Fibroblast of lung (primary cell): ENCODE measurements around the gene UPP1. TPM values are rescaled to one million over a fixed set of nuclear protein-coding genes. Genes with fewer than 3 reads are reported as not detected.

Experiments
- DNase-seq, 2 donors: peaks; one replicate each; pipeline versions ENCODE4 v3.0.0 to v3.0.0-alpha.2; 2010; ENCODE audit warnings: low read depth in 2 of 2
- H2AFZ ChIP-seq: 2 replicates; pipeline ENCODE4 v1.5.1; 2012; ENCODE audit warnings: low read length, control low read depth, inconsistent platforms
- H3K27ac ChIP-seq: 2 replicates; pipeline ENCODE4 v1.5.1; 2011; ENCODE audit warnings: low read length, control low read depth; ENCODE audit not compliant: insufficient read depth
- H3K27me3 ChIP-seq: 2 replicates; pipeline ENCODE4 v1.5.1; 2011; ENCODE audit warnings: mild to moderate bottlenecking, low read length; ENCODE audit not compliant: control insufficient read depth, insufficient read depth
- H3K36me3 ChIP-seq: 2 replicates; pipeline ENCODE4 v1.5.1; 2011; ENCODE audit warnings: low read length; ENCODE audit not compliant: control insufficient read depth, insufficient read depth
- H3K4me1 ChIP-seq: 2 replicates; pipeline ENCODE4 v1.5.1; 2011; ENCODE audit warnings: low read length; ENCODE audit not compliant: control insufficient read depth, insufficient read depth; ENCODE audit errors: extremely low read depth
- H3K4me2 ChIP-seq: 2 replicates; pipeline ENCODE4 v1.5.1; 2011; ENCODE audit warnings: low read length, control low read depth; ENCODE audit not compliant: insufficient read depth; ENCODE audit errors: extremely low read depth
- H3K4me3 ChIP-seq, 4 experiments: fragments of 200-600 bp in 1 of 4; sonication (generic) in 1 of 4; replicated peaks in 1 of 4; 2 replicates each; pipeline ENCODE4 v1.5.1; 2011 to 2016; ENCODE audit warnings: low read length in 4 of 4, low read depth in 3 of 4, mild to moderate bottlenecking in 3 of 4, control low read depth in 2 of 4, inconsistent platforms in 1 of 4, mixed read lengths in 1 of 4; ENCODE audit not compliant: insufficient read depth in 1 of 4; ENCODE audit errors: control extremely low read depth in 1 of 4
- H3K79me2 ChIP-seq: 2 replicates; pipeline ENCODE4 v1.5.1; 2012; ENCODE audit warnings: mild to moderate bottlenecking, low read length, inconsistent platforms; ENCODE audit not compliant: control insufficient read depth, insufficient read depth
- H3K9ac ChIP-seq: 2 replicates; pipeline ENCODE4 v1.5.1; 2011; ENCODE audit warnings: mild to moderate bottlenecking, low read length, control low read depth; ENCODE audit not compliant: insufficient read depth
- H3K9me3 ChIP-seq: 2 replicates; pipeline ENCODE4 v1.5.1; 2012; ENCODE audit warnings: low read depth, low read length; ENCODE audit not compliant: control insufficient read depth, insufficient read depth
- H4K20me1 ChIP-seq: 2 replicates; pipeline ENCODE4 v1.5.1; 2011; ENCODE audit warnings: low read length; ENCODE audit not compliant: control insufficient read depth, insufficient read depth; ENCODE audit errors: extremely low read depth
- CTCF ChIP-seq, 2 donors: IDR thresholded peaks in 1 of 2; conservative IDR thresholded peaks in 1 of 2; 1 replicate in 1 of 2; 2 replicates in 1 of 2; pipeline ENCODE4 v1.5.1; 2011 to 2012; ENCODE audit warnings: low read length in 2 of 2, control low read depth in 1 of 2, inconsistent platforms in 1 of 2, low read depth in 1 of 2, mild to moderate bottlenecking in 1 of 2
- EZH2 ChIP-seq: IDR thresholded peaks from 2 replicates; pipeline ENCODE4 v1.5.1; 2012; ENCODE audit warnings: low read length, control low read depth, mild to moderate bottlenecking; ENCODE audit errors: missing control alignments
- polyA plus RNA-seq, 2 donors: library from polyadenylated mRNA; depleted of rRNA in 1 of 2; stranded (reverse) in 1 of 2; unstranded in 1 of 2; fragments of >200 nt; gene quantifications; 2 replicates each; pipeline ENCODE4 v1.2.1, GENCODE V29; 2011 to 2012; ENCODE audit warnings: missing spikeins in 1 of 2
- total RNA-seq: library from RNA; depleted of rRNA; stranded (reverse); fragments of >200 nt; gene quantifications from 2 replicates; pipeline ENCODE4 v1.2.1, GENCODE V29; 2014

Gene UPP1
- total and polyA plus RNA-seq, 2 donors (not counting 1 experiment from before 2014, with no cell fraction given) = 9.4 to 11.7 TPM

GRCh38 chr7:48139459-48139858 is 50.4 kb downstream of the UPP1 start:
- DNase-seq = peak; percentile 12 to 20
- Histone ChIP-seq H3K79me2 (no peaks in the 10 kb centered on the region), H3K4me3 (no peak overlapping the region), H3K9me3 (no peaks in the 10 kb centered on the region), H3K27me3 (peaks cover 2% of the 10 kb centered on the region), H3K27ac (no peak overlapping the region), H3K4me1 (no peaks in the 10 kb centered on the region), H2AFZ (no peak overlapping the region), H3K9ac (no peak overlapping the region), H3K4me2 (no peak overlapping the region), H4K20me1 (no peaks in the 10 kb centered on the region), H3K36me3 (no peaks in the 10 kb centered on the region)
- peak; percentile 32 to 37 for TF ChIP-seq CTCF (conservative IDR thresholded peaks at IDR 0.05 in 1 of 2, IDR thresholded peaks at IDR 0.05 in 1 of 2; ENCODE audit: low read depth in 1 of 2, low read length in 2 of 2)
- no peak for TF ChIP-seq EZH2

- Histone ChIP-seq H3K9ac (no peak overlapping the region), H3K27me3 (peaks cover 2% of the 10 kb centered on the region), H3K36me3 (no peaks in the 10 kb centered on the region), H2AFZ (no peak overlapping the region), H3K4me3 (peak overlapping the region in 1 of 4 experiments; percentile 8), H3K4me1 (no peaks in the 10 kb centered on the region), H3K27ac (no peak overlapping the region), H4K20me1 (no peaks in the 10 kb centered on the region), H3K4me2 (no peak overlapping the region), H3K9me3 (no peaks in the 10 kb centered on the region), H3K79me2 (no peaks in the 10 kb centered on the region)
- TF ChIP-seq CTCF (conservative IDR thresholded peaks at IDR 0.05 in 1 of 2, IDR thresholded peaks at IDR 0.05 in 1 of 2; ENCODE audit: low read depth in 1 of 2, low read length in 2 of 2) (no peak), EZH2 (no peak)
- DNase-seq = peak in 1 of 2 donors; percentile 13
Measured at GRCh38 chr7:48140001-48140681, 51.1 kb downstream of the UPP1 start.

- DNase-seq = no peak
- Histone ChIP-seq H2AFZ (no peak overlapping the region), H3K9me3 (no peaks in the 10 kb centered on the region), H3K9ac (no peak overlapping the region), H3K4me1 (no peaks in the 10 kb centered on the region), H3K4me2 (no peak overlapping the region), H4K20me1 (no peaks in the 10 kb centered on the region), H3K27me3 (peaks cover 2% of the 10 kb centered on the region), H3K27ac (no peak overlapping the region), H3K36me3 (no peaks in the 10 kb centered on the region), H3K79me2 (no peaks in the 10 kb centered on the region), H3K4me3 (no peak overlapping the region)
- TF ChIP-seq CTCF (conservative IDR thresholded peaks at IDR 0.05 in 1 of 2, IDR thresholded peaks at IDR 0.05 in 1 of 2; ENCODE audit: low read depth in 1 of 2, low read length in 2 of 2) = no peak
Measured at GRCh38 chr7:48141521-48141920, 52.5 kb downstream of the UPP1 start.
